Neuron (in vitro differentiated cells): ENCODE data around the gene GEN1.
"Not testable (repeated sequence)": the region's sequence is repeated elsewhere in the genome, so short reads cannot be mapped to it uniquely, and the experiment has no call there.

ENCODE experiments used
- H2AFZ ChIP-seq: one replicate; pipeline ENCODE4 v1.6.1; 2013; ENCODE audit warnings: low read depth, mild to moderate bottlenecking, inconsistent platforms, low read length, moderate library complexity
- H3K27me3 ChIP-seq: one replicate; pipeline ENCODE4 v1.6.1; 2013; ENCODE audit warnings: low read length; ENCODE audit not compliant: insufficient read depth
- H3K36me3 ChIP-seq: one replicate; pipeline ENCODE4 v1.6.1; 2013; ENCODE audit warnings: low read length; ENCODE audit not compliant: insufficient read depth
- H3K4me1 ChIP-seq: one replicate; pipeline ENCODE4 v1.6.1; 2013; ENCODE audit warnings: low read length; ENCODE audit not compliant: insufficient read depth
- H3K4me3 ChIP-seq: 2 replicates; pipeline ENCODE4 v1.5.1; 2013; ENCODE audit warnings: mild to moderate bottlenecking, low read length, moderate library complexity
- H3K9me3 ChIP-seq: one replicate; pipeline ENCODE4 v1.6.1; 2013; ENCODE audit warnings: low read length

GEN1 gene

DNA sequence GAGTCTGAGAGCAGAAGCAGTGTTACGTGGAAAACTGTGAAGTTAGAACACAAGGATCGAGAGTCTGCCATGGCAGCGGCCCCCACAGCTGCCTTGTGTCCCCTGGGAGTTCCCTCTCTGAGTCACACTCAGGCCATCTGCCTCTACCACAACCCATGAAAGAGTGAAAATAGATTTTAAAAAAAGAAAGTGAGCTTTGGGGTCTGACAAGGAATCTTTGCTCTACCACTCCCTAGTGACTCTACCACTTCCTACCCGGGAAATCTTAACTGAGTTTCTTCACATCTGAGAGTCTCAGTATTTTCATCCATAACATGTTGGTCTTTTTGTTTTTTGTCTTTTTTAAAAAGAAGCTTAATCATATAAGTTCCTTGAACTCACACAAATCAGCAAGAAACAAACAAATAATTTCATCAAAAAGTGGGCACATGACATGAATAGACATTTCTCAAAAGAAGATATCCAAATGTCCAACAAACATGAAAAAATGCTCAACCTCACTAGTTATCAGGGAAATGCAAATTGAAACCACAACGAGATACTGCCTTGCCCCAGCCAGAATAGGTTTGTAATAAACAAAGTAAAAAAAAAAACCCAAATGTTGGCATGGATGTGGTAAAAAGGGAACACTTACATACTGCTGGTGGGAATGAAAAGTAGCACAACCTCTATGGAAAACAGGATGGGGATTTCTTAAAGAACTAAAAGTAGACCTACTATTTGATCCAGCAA lies 60.0 kb downstream of the GEN1 start:
- H3K36me3 ChIP-seq, result no peaks in the 10 kb centered on the region
- H3K9me3 ChIP-seq, result no peaks in the 10 kb centered on the region
- no peaks in the 10 kb centered on the region for H3K27me3 ChIP-seq
- no peak overlapping the region for H3K4me3 ChIP-seq
- no peaks in the 10 kb centered on the region for H3K4me1 ChIP-seq
- H2AFZ ChIP-seq, result no peak overlapping the region

DNA sequence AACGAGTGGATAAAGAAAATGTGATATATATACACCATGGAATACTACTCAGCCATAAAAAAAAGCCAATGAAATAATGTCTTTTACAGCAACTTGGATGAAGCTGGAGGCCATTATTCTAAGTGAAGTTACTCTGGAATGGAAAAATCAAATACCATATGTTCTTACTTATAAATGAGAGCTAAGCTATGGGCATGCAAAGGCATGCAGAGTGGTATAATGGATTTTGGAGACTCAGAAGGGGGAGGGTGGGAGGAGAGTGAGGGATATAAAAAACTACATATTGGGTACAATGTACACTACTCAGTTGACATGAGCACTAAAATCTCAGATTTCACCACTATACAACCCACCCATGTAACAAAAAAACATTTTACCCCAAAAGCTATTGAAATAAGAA lies 60.7 kb downstream of the GEN1 start:
- no peaks in the 10 kb centered on the region for H3K36me3 ChIP-seq
- H3K4me1 ChIP-seq, result no peaks in the 10 kb centered on the region
- H3K9me3 ChIP-seq, result no peaks in the 10 kb centered on the region
- no peak overlapping the region for H3K4me3 ChIP-seq
- H2AFZ ChIP-seq, result no peak overlapping the region
- no peaks in the 10 kb centered on the region for H3K27me3 ChIP-seq

- Histone ChIP-seq H3K4me3 (no peak overlapping the region), H2AFZ (no peak overlapping the region), H3K9me3 (no peaks in the 10 kb centered on the region), H3K27me3 (no peaks in the 10 kb centered on the region), H3K36me3 (no peaks in the 10 kb centered on the region), H3K4me1 (no peaks in the 10 kb centered on the region)
Observed at GRCh38 chr2:17815468-17816184, 61.7 kb downstream of the GEN1 start.

- H3K27me3 ChIP-seq, result no peaks in the 10 kb centered on the region
- H3K9me3 ChIP-seq, result no peaks in the 10 kb centered on the region
- no peak within 1 kb of the TSS for H3K4me3 ChIP-seq
- no peak within 1 kb of the TSS for H2AFZ ChIP-seq
- H3K36me3 ChIP-seq, result no peaks in the 10 kb centered on the region
- H3K4me1 ChIP-seq, result no peaks in the 10 kb centered on the region
Observed at GRCh38 chr2:17816396-17817245, 62.7 kb downstream of the GEN1 start, which contains the start of gene MSGN1. MSGN1 (plus strand) TSS chr2:17816460; CDS start chr2:17816519, 59 bp downstream.

- no peaks in the 10 kb centered on the region for H3K36me3 ChIP-seq
- peaks cover 2% of the 10 kb centered on the region for H3K4me1 ChIP-seq
- H2AFZ ChIP-seq, result no peak overlapping the region
- no peaks in the 10 kb centered on the region for H3K9me3 ChIP-seq
- no peaks in the 10 kb centered on the region for H3K27me3 ChIP-seq
- no peak overlapping the region for H3K4me3 ChIP-seq
Observed at GRCh38 chr2:17818235-17818815, 64.4 kb downstream of the GEN1 start.

DNA sequence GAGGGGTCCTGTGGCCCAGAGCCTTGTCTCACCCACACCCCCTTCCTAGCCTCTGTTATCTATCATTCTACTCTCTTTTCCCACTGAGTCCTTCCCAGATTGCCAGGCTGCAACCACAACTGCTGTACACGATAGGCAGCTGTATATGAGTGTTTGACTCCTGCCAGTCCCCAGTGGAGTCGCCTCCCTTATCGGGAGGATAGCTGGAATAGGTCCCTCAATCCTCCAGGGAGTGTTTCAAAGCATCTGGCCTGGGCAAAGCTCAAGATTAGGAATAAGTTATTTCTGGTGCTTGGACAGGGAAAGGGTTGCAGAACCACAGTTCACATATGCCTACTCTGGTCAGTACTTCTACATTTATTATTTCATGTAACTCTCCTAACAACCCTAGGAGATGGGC lies 67.1 kb downstream of the GEN1 start:
- Histone ChIP-seq H3K27me3 (no peaks in the 10 kb centered on the region), H3K4me1 (peaks cover 2% of the 10 kb centered on the region), H2AFZ (no peak overlapping the region), H3K36me3 (no peaks in the 10 kb centered on the region), H3K9me3 (no peaks in the 10 kb centered on the region), H3K4me3 (no peak overlapping the region)

GRCh38 chr2:17821535-17822444 lies 67.9 kb downstream of the GEN1 start:
- Histone ChIP-seq H3K4me3 (no peak overlapping the region), H3K4me1 (peaks cover 2% of the 10 kb centered on the region), H3K9me3 (no peaks in the 10 kb centered on the region), H3K36me3 (no peaks in the 10 kb centered on the region), H3K27me3 (peaks cover 5% of the 10 kb centered on the region), H2AFZ (no peak overlapping the region)

GRCh38 chr2:17822445-17823117 lies 68.6 kb downstream of the GEN1 start:
- Histone ChIP-seq H2AFZ (no peak overlapping the region), H3K36me3 (no peaks in the 10 kb centered on the region), H3K4me1 (peaks cover 2% of the 10 kb centered on the region), H3K9me3 (no peaks in the 10 kb centered on the region), H3K27me3 (peaks cover 11% of the 10 kb centered on the region), H3K4me3 (no peak overlapping the region)

GRCh38 chr2:17823646-17824045 lies 69.7 kb downstream of the GEN1 start:
- peaks cover 17% of the 10 kb centered on the region for H3K27me3 ChIP-seq
- H3K36me3 ChIP-seq, H3K4me1 ChIP-seq, H2AFZ ChIP-seq, H3K4me3 ChIP-seq, H3K9me3 ChIP-seq: not testable (repeated sequence)

- Histone ChIP-seq H2AFZ (no peak overlapping the region), H3K27me3 (peaks cover 38% of the 10 kb centered on the region), H3K4me1 (peaks cover 2% of the 10 kb centered on the region), H3K9me3 (no peaks in the 10 kb centered on the region), H3K36me3 (no peaks in the 10 kb centered on the region), H3K4me3 (no peak overlapping the region)
Observed at GRCh38 chr2:17827316-17827715, 73.4 kb downstream of the GEN1 start.

DNA sequence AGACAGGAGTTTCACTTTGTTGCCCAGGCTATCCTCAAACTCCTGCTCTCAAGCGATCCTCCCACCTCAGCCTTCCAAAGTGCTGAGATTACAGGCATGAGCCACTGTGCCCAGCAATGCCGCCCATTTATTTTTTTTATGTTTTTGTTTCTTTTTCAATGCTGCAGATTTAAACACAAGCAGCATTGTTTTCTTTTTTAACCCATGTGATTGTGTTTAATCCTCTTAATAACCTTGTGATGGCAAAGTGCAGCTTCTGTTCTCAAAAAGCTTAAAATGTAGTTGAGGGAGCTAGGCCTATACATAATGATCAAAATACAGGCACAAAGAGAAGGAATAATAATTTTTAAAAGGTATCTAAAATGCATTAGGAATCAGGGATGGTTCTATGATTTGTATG lies 73.8 kb downstream of the GEN1 start:
- H3K9me3 ChIP-seq, result no peaks in the 10 kb centered on the region
- no peaks in the 10 kb centered on the region for H3K36me3 ChIP-seq
- H3K27me3 ChIP-seq, result peaks cover 38% of the 10 kb centered on the region
- H3K4me3 ChIP-seq, result no peak overlapping the region
- H2AFZ ChIP-seq, result no peak overlapping the region
- H3K4me1 ChIP-seq, result no peaks in the 10 kb centered on the region
